Measurements from ENCODE around the gene EMID1.
A peak's percentile ranks its signal among the peaks of the same experiment; 100 is the strongest.

Gene EMID1

DNA sequence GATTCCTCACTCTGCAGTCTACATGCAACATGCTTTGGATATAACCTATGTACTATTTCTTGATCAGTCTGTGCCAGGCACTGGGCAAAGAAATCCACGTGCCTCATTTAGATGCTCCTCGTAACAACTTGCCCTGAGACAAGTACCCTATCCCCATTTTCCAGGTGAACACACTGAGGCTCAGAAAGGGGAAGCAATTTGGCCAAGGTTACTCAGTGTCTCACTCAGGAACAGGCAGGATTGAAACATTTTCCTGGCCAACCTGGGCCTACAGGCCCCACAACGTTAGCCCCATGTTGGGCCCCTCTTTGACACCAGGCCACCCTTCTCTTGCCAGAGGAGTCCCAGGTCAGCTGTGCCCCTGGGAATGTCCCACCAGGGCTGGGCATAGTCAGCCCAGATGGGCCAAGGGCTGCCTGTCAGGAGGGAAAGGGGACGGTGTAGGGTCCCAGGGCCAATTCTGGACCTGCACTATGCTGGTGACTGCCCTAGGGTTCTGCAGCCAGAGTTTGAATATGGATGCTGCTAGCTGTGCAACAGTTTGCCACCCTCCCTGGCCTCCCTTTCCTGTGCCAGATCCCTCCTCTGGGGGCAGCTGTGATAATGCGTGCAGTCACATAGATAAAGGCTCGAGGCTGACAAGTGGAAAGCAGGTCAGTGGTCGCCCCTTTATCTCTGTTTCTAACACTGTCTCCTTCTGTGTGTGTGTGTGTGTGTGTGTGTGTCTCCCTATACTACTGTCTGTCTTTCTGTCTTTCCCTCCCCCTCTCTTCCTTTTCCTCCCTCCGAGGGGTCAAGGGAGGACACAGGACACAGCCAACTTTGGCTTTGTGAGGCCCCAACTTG, 10.4 kb upstream of the EMID1 start:
- no peak for DNase-seq

DNA sequence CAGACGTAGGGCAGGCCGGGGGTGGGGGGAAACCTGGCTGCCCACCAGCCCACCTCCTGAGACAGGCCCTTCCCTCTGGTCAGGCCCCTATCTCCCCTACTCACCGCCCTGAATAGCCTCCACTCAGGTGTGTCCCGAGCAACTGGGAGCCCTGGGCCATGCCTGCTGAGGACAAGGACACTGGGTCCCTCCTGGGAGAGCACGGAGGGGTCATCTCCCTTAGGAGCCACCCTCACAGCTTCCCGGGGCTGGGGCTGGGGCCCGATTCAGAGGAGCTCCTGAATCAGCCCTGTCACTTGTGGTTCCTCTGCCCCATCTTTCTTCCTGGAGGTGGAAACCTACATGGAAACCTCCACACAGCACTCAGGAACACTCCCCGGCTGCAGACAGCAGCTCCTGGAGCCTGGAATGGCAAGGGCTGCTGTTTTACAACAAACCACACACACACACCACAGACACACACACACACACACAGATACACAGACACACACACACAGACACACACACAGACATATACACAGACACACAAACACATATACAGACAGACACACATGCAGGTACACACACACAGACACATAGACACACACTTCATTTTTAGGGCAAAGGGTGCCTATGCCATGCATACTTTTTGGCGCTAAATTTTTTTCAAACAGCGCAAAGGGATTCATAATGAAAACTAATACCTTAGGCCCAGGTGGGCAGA, 9.6 kb upstream of the EMID1 start:
- no peak for DNase-seq

DNA sequence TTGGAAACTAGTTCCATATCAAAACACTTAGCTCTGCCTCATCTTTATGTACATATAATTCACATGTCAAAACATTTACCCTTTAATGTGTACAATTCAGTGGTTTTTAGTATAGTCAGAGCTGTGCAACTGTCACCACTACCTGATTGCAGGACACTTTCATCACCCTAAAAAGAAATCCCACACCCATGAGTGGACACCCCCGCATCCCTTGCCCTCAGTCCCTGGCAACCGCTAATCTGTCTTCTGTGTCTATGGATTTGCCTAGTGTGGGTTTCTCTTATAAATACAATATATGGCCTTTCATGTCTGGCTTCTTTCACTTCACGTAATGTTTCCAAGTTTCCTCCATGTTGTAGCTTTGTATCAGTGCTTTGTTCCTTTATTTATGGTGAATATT, 8.6 kb upstream of the EMID1 start:
- no peak for DNase-seq

DNA sequence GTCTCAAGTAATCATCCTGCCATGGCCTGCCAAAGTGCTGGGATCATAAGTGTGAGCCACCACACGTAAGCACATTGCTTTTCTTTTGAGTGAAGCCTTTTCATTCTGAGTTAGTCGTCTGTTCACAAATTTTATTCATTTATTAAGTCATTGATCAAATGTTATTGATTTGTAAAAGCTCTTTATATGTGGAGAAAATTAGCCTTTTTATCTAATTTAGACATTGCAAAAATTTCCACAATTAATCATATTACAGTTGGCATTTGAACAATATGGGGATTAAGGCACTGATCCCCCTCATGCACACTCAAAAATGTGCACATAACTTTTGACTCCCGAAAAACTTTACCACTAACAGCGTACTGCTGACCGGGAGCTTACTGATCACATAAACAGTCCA, 7.5 kb upstream of the EMID1 start:
- DNase-seq, result no peak

DNA sequence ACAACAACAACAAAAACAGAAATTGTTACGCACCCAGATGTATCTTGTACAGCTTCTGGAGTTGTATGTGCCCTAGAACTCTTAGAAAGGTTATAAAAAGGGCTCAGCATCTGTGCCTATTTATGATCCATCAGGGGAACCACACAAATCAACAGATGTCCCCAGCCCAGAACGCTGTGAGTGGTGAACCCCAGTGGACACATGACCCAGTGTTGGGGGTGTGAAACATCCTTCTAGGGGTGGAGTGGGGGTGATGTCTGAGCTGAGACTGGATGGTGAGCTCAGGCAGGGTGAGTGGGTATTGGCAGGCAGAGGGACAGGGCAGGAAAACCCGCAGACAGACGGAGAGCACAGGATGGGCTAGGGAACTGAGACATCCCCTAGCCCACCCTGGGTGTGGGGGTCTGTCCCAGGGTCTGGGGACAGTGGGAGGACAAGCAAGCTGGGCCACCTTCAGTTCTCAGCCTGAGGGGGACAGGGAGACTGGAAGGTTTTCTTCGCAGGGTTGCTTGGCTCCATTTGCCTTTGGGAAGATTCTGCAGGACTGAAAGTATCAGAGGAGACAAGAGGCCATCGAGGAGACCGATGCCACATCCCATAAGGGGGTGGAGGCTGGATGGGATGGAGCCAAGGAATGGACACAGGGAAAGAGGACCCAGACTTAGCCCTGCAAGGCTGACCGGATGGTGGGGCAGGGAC, 5.8 kb upstream of the EMID1 start:
- DNase-seq, result no peak

DNA sequence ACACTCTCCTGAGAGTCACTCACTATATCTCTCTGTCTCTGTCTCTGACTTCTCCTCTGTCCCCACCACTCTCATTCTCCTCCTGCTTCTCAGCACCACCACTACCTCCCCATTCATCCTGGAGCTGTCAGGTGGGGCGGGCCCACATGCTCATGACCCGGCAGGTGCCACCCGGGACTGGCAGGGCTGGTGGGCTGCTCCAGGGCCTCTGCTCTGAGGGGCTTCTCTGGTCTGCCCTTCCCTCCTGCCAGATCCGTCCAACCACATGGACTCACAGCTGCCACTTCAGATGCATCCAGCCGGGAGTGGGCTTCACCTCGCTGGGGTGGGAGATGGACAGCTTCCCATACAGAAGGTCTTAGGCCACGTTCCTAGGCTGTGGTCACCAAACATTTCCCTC, 4.8 kb upstream of the EMID1 start:
- no peak for DNase-seq

DNA sequence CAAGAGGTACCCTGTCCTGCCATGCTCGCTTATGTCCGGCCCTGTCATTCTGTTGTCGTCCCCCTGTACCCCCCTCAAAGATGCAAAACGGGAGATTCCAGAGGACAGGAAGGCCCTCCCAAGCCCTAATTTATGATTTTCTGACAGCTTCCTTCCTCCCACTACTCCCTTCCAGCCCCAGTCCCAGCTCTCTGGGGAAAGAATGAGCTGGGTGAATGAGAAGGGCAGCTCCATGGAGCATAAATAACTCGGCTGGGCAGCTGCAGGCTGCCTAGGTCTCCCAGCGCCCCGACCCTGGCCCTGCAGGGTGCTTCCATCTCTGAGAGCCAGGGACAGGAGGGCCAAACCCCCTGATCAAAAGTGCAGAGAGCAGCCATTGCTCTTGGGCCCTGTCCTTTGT, 3.9 kb upstream of the EMID1 start:
- no peak for DNase-seq

DNA sequence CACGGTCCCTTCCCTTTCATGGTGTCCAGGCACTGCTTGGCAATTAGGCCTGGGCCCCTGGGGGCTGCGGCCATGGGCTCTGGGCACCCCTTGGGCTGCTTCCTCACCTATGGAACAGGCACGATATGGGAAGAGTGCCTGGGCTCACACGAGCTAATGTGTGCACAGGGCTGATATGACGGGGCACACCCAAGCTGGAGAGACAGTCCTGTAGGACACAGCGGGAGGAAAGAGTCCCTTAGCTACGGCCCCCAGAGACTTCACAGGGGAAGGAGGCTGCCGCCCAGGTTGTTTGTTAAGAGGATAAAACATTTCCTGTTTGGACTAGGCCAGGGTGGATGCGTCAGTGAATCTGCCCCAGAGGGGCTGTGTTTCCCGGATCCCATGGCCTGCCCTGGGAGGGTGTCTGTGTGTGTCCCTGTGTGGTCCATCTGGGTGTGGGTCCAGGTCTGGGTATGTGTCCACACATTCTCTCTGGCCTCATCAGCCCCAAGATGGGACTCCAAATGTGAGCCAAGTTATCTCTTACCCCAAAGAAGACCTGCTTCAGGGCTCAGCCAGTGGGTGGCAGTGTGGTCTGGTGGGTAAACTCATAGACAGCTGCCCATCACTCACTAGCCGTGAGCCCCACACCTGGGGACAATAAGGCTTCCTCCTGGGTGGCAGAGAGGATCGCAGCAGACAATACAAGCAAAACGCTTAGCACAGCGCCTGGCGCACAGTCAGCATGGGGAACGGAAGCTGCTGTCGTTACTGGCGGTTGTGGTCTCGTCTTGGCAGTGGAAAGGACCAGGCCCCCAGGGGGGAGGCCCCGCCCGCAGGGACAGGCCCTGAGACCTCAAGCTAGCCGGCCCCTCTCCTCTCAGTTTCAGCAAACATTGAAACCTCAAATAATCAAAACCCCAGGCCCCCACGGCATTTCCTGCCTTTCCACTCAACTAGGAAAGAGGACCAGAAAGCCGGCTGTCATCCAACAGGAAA, 3.2 kb upstream of the EMID1 start:
- peak; percentile 8 for DNase-seq

DNA sequence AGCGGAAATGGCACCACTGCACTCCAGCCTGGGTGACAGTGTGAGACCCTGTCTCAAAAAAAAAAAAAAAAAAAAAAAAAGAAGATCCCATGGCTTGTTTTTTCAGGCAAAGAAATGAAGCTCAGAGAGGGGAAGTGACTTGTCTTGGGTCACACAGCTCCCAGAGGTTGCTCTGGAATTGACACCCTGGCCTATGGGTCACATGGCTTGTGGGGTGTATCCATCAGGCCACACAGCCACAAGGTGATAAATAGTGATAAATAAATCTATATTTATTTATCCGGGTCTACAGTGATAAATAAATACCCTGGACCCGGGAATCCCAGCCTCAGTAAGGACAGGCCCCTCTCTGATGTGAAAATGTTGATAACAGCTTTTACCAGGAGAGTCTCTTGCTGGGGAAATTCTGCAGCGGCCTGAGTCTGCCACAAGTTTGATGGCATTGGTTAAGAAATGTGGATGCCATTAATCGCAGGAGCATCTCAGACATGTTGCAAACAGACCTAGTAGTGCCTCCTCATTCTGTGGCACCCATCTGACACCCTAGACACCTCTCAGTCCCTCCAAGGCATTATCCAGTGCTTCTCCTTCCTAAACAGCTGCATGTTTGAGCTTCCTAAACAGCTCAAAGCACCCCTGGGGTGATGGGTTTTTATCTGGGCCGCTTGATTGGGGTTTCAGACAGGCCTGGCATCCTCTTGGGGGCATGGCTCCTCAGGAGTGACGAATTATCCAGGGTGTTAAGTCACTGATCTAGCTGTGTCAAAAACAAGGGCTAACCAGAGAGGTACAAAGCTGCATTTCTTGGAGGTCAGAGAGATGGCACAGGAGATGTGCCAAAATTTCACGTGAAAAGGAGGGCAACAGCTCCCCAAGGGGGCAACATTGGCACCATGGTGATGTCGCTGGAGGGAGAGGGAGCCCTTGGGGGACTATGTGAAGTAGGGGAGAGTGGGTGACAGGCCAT, 1.9 kb upstream of the EMID1 start:
- no peak for DNase-seq

DNA sequence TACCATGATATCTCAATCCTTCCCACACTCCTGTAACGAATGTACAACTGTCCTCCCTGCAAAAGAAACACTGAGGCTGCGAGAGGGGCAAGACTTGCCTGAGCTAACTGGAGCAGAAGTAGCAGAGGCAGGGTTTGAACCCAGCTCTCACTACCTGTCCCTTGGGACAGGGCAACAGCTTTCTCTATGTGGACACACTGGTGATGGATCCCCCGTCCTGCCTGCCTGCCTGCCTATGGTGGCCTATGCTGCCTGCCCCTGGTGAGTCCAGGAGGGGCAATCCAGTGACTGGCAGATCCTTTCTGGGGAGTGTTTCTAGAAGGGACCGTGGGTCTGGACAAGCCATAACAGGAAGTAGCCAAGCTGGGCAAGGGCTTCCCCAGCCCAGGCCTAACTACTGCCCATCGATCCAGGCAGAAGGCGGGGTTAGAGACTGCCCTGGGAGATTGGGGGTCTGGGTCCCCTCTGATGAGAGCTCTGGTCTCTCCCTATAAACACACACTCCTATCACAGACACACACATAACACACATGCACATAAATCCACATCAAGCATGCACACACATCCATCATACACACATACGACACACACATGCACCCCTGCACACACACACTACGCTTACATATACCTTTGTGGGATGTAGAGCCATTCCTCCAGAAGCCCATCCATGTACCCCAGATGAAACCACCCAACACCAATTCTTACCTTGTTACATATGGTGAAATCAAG, 1.1 kb upstream of the EMID1 start:
- DNase-seq, result no peak

DNA sequence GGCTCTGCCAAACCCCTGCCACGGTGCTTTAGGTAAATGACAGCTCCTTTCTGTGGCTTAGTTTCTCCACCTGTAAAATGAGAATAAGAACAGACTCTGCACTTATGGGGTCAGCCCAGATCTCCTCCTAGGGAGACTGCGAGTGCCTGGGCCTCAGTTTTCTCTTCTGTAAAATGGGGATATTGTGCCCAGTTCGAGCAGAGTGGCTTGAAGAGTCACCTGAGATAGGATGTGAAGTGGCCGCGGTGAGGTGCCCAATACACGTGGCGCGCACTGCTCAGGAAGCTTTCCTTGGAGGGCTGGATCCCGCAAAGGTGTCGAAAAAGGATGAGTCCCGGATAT, 473 bp upstream of the EMID1 start:
- no peak for DNase-seq

DNA sequence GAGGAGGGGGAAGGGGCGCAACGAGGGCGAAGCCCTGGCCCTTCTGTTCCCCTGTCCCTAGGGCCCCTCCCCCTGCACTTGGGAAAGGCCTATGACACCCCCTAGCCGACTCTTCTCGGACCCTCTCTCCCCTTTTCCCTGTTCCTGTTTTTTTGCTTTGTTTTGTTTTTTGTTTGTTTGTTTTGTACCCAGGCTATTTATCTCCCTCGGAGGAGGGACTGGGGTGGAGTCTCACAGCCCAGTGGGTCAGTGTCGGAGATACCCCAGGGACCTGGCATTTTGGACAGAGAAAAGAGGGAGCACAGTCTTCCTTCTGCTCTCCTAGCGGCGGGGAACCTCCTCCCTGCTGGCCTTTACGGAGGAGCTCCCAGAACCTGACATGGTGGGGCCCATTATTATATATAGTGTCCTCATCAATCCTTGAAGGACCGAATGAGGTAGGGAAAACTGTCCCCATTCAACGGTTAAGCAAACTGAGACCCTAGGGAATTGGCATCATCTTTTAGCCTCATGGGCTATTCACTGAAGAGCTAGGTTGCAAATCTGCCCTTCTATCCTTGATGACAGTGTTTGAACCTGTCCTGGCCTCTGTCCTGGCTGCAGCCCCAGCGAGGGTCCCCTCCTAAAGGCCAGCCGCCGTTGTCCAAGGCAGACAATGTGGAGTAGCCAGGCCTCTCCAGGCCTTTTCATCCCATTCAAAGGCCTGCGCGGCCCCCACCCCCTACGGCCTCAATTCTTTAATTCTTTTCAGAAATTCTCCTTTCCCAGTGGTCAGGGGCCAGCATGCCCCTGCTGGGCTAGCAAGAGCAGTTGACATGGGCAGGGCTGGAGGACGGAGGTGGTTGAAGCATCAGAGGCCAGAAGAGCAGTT, 911 bp downstream of the EMID1 start:
- DNase-seq, result no peak

DNA sequence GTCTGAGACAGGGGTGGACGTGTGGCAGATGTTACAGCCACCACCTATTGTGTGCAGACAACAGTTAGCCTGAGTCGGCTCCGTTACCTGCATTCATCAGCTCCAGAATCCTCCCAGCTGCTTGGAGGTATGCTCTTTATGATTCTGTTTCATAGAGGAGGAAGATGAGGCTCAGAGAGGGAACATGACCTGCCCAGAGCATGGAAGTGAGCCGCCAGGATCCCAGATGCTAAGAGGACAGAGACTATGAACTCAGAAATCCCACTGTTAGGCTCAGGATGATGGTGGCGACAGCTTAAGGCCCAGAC, 1.5 kb downstream of the EMID1 start:
- no peak for DNase-seq

DNA sequence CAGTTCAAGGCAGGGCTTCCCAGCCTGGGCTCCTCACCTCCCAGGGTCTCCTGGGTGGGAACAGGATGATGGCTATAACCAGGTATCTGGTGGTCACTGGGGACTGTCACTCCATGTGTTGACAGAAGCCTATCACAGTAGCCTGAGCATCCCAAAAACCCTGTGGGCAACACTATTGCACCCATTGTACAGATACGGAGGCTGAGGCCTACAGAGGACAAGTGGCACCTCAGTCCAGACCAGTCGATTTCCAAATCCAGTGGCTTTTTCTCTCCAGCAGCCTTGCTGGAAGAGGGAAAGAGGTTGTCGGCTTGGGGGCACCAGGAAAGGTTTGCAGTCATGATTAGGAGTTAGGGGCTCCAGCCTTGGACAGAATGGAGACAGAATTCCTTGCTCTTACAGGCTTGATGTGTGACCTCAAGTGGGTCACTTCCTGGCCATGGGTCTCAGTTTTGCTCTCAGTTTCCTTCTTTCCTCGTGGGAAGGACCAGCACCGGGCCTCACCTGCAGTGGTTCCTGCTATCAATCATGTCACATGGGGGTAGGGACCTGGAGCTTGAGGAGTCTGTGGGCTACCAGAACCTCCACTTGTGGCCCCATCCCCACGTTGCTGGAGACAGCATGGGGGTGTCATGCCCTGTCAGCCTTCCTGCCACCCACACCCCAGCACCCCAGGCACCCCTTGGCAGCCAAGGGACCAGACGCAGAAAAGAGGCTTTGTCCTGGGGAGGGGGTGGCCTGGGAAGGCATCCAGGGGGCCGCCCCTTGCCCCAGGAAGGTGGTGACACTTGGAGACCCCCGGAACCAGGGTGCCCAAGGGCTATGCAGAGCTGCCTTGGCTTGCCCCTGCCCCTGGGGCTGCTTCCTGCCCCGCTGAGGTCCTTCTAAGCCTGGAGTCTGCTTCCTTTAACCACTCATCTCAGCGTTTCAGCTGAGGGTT, 2.1 kb downstream of the EMID1 start:
- DNase-seq, result no peak

DNA sequence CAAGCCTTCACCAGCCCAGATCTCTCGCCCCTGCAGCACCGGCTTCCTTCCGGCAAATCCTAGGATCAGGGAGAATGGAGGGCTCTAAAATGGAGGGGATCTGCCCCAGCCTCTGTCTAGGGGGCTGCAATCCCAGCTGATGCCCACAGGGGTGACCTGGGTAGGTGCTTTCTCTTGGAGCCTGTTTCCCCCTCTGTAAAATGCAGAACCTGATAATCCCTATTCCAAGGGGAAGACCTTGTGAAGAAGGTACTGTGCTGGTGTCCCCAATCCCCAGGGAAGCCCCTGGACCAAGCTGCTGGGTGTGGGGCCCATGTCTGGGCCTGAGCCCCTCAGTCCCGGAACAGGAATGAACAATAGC, 2.8 kb downstream of the EMID1 start:
- no peak for DNase-seq

DNA sequence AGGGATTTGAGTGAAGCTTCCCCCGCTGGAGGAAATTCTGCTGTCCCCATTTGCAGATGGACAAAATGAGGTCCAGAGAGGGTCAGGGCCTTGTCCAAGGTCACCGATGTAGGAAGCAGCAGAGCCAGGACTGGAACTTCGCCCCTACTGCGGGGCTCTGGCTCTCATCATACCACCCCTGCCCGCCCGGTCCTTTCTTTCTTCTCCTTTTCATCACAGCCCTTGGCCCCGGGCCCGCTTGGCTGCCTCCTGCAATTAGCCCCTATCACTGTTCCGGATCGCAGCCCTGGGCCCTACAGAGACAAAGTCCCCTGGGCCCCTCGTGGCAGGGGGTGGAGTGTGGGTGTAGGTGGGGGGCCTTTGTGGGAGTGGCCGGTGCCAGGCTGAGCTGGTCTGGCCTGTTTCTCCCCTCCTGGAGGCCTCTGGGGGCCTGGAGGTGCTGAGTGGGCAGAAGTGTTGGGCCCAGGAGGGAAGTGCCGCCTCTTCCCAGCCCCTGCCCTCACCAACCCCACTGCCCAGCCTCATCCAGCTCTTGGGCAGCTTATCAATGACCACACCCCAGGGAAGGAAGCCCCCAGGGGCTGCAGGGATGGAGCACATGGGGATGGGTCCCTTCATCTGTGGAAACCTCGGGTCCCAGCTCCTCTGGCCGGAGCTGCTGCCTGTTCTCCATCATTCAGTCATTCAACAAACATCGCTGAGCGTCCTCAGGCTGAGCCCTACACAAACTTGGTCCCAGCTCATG, 3.4 kb downstream of the EMID1 start:
- no peak for DNase-seq

DNA sequence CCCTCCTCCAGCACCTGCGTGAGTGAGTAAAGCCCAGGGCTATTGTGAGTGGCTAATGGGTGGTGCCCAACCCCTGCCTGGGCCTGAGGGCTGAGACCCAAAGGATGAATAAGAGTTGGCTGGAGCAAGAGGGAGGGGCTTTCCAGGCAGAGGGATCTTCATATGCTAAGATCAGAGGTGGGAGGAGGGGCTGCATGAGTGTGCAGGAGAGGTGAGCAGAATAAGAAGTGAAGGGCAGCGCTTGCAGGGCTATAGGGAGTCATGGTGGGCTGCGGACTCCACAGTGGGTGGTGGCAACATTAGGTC, 3.9 kb downstream of the EMID1 start:
- DNase-seq, result no peak

DNA sequence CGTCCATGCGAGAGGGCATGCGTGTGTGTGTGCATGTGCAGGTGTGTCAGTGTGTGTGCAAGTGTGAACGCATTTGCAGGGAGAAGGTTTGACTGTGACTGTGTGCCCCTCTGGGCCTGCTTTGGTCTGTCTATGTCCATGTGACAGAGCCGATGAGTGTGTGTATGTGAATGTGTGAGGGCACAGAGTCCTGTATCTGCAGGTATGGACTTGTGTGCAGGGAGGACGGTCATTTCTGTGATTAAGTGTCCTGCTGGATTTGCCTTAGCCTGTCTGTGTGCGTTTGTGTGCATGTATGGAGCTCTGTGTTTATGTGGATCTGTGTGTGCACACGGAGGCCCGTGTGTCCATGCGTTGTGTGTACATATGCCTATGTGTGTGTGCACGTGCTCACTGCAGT, 5.4 kb downstream of the EMID1 start:
- no peak for DNase-seq

Data from effector CD8-positive, alpha-beta T cell (primary cell).